HepG2 (cell line): ENCODE measurements around the gene KISS1R. TPM values are rescaled to one million over a fixed set of nuclear protein-coding genes. Genes with fewer than 3 reads are reported as not detected.

Source experiments
- ARNT ChIP-seq: fragments of 450-650 bp; IDR thresholded peaks from 2 replicates; pipeline ENCODE4 v1.6.1; 2017
- CHCHD3 ChIP-seq: sonication (generic); formaldehyde crosslinking; IDR thresholded peaks from 2 replicates; pipeline ENCODE4 v1.8.0; 2022; ENCODE audit warnings: mild to moderate bottlenecking, missing genetic modification reagents, moderate library complexity
- ESRRA ChIP-seq: sonication (generic); formaldehyde crosslinking; IDR thresholded peaks from 2 replicates; pipeline ENCODE4 v1.5.1; 2020; ENCODE audit warnings: mild to moderate bottlenecking, low read depth, missing genetic modification reagents
- GFI1 ChIP-seq: sonication (generic); formaldehyde crosslinking; IDR thresholded peaks from 2 replicates; pipeline ENCODE4 v1.5.0; 2020; ENCODE audit warnings: missing genetic modification reagents, mild to moderate bottlenecking, borderline replicate concordance
- HOXA3 ChIP-seq: sonication (generic); formaldehyde crosslinking; IDR thresholded peaks from 2 replicates; pipeline ENCODE4 v1.5.0; 2020; ENCODE audit warnings: missing genetic modification reagents
- KDM4B ChIP-seq: sonication (generic); formaldehyde crosslinking; IDR thresholded peaks from 2 replicates; pipeline ENCODE4 v1.4.0; 2020; ENCODE audit warnings: missing genetic modification reagents
- NONO ChIP-seq, 2 experiments: fragments of 450-650 bp in 1 of 2; sonication (generic) in 1 of 2; formaldehyde crosslinking in 1 of 2; IDR thresholded peaks in 1 of 2; conservative IDR thresholded peaks in 1 of 2; 2 replicates each; pipeline versions ENCODE4 v1.6.1 to v1.8.0; 2017 to 2022; ENCODE audit warnings: mild to moderate bottlenecking in 1 of 2, missing genetic modification reagents in 1 of 2, moderate library complexity in 1 of 2
- RAD21 ChIP-seq: fragments of 450-650 bp; formaldehyde crosslinking; IDR thresholded peaks from 2 replicates; pipeline ENCODE4 v1.5.0; 2020; ENCODE audit warnings: mild to moderate bottlenecking
- REL ChIP-seq: sonication (generic); formaldehyde crosslinking; conservative IDR thresholded peaks from 2 replicates; pipeline ENCODE4 v1.8.0; 2022; ENCODE audit warnings: mild to moderate bottlenecking, missing genetic modification reagents, moderate library complexity
- SKI ChIP-seq: fragments of 450-650 bp; IDR thresholded peaks from one replicate; pipeline ENCODE4 v1.6.1; 2018; ENCODE audit warnings: mild to moderate bottlenecking; ENCODE audit not compliant: partially characterized antibody
- TAF1 ChIP-seq: sonication (generic); formaldehyde crosslinking; IDR thresholded peaks from 2 replicates; pipeline ENCODE4 v1.4.0; 2020; ENCODE audit warnings: missing genetic modification reagents
- TEAD3 ChIP-seq: optimal IDR thresholded peaks from 2 replicates; pipeline ENCODE3; 2016; ENCODE audit warnings: borderline replicate concordance
- TGIF2 ChIP-seq: IDR thresholded peaks from 2 replicates; pipeline ENCODE4 v1.6.1; 2016; ENCODE audit warnings: control low read depth, missing compliant biosample characterization
- U2AF1 ChIP-seq: fragments of 200-400 bp; formaldehyde crosslinking; optimal IDR thresholded peaks from 2 replicates; pipeline ENCODE3; 2017; ENCODE audit warnings: mild to moderate bottlenecking, low read depth, low read length
- ZNF549 ChIP-seq: sonication (generic); formaldehyde crosslinking; IDR thresholded peaks from 2 replicates; pipeline ENCODE4 v1.5.0; 2020; ENCODE audit warnings: missing genetic modification reagents
- ZNF660 ChIP-seq: sonication (generic); formaldehyde crosslinking; IDR thresholded peaks from 2 replicates; pipeline ENCODE4 v1.5.1; 2020; ENCODE audit warnings: mild to moderate bottlenecking, low read depth, missing genetic modification reagents, borderline replicate concordance
- ZNF777 ChIP-seq: sonication (generic); formaldehyde crosslinking; IDR thresholded peaks from 2 replicates; pipeline ENCODE4 v1.4.0; 2020; ENCODE audit warnings: missing genetic modification reagents
- ZSCAN29 ChIP-seq: sonication (generic); formaldehyde crosslinking; conservative IDR thresholded peaks from 2 replicates; pipeline ENCODE4 v1.4.0; 2020; ENCODE audit warnings: mild to moderate bottlenecking, missing genetic modification reagents
- polyA plus RNA-seq, 8 experiments: library from polyadenylated mRNA; depleted of rRNA in 3 of 8; stranded (reverse) in 7 of 8; unstranded in 1 of 8; fragments of >200 nt; fragmentation: Illumina TruSeq in 4 of 8; extraction: Trizol in 4 of 8; gene quantifications; 2 replicates each; pipeline versions ENCODE4 v1.2.1 to v1.2.3, GENCODE V29; 2011 to 2016; ENCODE audit warnings: low read depth in 4 of 8, missing spikeins in 1 of 8, mixed read lengths in 1 of 8; ENCODE audit not compliant: insufficient read depth in 1 of 8
- total RNA-seq, 5 experiments: library from RNA; depleted of rRNA; stranded (reverse); fragments of >200 nt; fragmentation: Illumina TruSeq; extraction: Trizol; gene quantifications; 2 replicates each; pipeline ENCODE4 v1.2.3, GENCODE V29; 2016; ENCODE audit warnings: low read depth in 1 of 5
- TF ChIP-seq, protein P1 (sequence below): sonication (generic); formaldehyde crosslinking; IDR thresholded peaks from 2 replicates; pipeline ENCODE4 v1.4.0; 2020; ENCODE audit warnings: missing genetic modification reagents
- TF ChIP-seq, protein P2 (sequence below): sonication (generic); IDR thresholded peaks from 2 replicates; pipeline ENCODE4 v1.6.1; 2016; ENCODE audit warnings: low read depth, borderline replicate concordance
- TF ChIP-seq, protein P3 (sequence below): IDR thresholded peaks from 2 replicates; pipeline ENCODE4 v1.6.1; 2016; ENCODE audit warnings: low read depth, borderline replicate concordance
- TF ChIP-seq, protein P4 (sequence below): IDR thresholded peaks from 2 replicates; pipeline ENCODE4 v1.6.1; 2018; ENCODE audit warnings: missing genetic modification reagents
- TF ChIP-seq, protein P5 (sequence below): sonication (generic); formaldehyde crosslinking; IDR thresholded peaks from 2 replicates; pipeline ENCODE4 v1.8.1; 2023; ENCODE audit warnings: mild to moderate bottlenecking, missing genetic modification reagents, borderline replicate concordance
- TF ChIP-seq, protein P6 (sequence below): sonication (generic); formaldehyde crosslinking; IDR thresholded peaks from 2 replicates; pipeline ENCODE4 v1.4.0; 2020; ENCODE audit warnings: missing genetic modification reagents; ENCODE audit errors: not compliant biosample characterization

Gene KISS1R
- total and polyA plus RNA-seq, 2 of the 13 experiments (the other 11 are each of a cell fraction or from before 2014, with no cell fraction given) = 1.1 to 10.2 TPM

DNA sequence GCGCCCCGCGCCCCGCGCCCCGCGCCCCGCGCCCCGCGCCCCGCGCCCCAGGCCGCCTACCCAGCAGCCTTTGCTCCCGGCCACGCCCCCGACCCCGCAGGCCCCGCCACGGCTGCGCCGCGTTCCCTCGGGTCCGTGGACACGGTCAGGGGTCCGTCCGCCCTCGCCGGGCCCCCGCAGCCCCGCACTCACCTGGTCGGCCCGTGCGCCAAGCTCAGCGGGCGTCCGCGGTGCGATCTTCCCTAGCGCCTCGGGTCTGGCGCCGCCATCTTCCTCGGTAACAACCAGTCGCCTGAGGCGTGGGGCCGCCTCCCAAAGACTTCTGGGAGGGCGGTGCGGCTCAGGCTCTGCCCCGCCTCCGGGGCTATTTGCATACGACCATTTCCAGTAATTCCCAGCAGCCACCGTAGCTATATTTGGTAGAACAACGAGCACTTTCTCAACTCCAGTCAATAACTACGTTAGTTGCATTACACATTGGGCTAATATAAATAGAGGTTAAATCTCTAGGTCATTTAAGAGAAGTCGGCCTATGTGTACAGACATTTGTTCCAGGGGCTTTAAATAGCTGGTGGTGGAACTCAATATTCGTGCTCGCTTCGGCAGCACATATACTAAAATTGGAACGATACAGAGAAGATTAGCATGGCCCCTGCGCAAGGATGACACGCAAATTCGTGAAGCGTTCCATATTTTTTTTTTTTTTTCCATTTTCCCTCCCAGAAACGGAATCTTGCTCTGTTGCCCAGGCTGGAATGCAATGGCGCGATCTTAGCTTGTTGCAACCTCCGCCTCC lies 24.0 kb upstream of the KISS1R start, which contains the start of the genes MED16 and RNU6-9 (continued):
- TF ChIP-seq TAF1 (peak; percentile 57; the same call in 1 of the 2 replicates), SKI (no peak), KDM4B (CRISPR knock-in tag) (no peak), HOXA3 (CRISPR knock-in tag) (peak; percentile 73), U2AF1 (no peak), ESRRA (CRISPR knock-in tag) (no peak), TGIF2 (CRISPR knock-in tag) (peak; percentile 50; the same call in 1 of the 2 replicates), RAD21 (CRISPR knock-in tag) (peak; percentile 59), ARNT (no peak), ZNF777 (no peak), TEAD3 (CRISPR knock-in tag) (no peak), ZSCAN29 (CRISPR knock-in tag) (no peak), CHCHD3 (CRISPR knock-in tag) (no peak), REL (CRISPR knock-in tag) (peak; percentile 71; the same call in 1 of the 2 replicates), NONO (IDR thresholded peaks at IDR 0.05) (no peak), NONO (CRISPR knock-in tag; conservative IDR thresholded peaks at IDR 0.05) (peak; percentile 73), ZNF660 (no peak), GFI1 (CRISPR knock-in tag) (no peak; the same call in 1 of the 2 replicates), ZNF549 (CRISPR knock-in tag) (no peak)
- TF ChIP-seq, protein P1, sequence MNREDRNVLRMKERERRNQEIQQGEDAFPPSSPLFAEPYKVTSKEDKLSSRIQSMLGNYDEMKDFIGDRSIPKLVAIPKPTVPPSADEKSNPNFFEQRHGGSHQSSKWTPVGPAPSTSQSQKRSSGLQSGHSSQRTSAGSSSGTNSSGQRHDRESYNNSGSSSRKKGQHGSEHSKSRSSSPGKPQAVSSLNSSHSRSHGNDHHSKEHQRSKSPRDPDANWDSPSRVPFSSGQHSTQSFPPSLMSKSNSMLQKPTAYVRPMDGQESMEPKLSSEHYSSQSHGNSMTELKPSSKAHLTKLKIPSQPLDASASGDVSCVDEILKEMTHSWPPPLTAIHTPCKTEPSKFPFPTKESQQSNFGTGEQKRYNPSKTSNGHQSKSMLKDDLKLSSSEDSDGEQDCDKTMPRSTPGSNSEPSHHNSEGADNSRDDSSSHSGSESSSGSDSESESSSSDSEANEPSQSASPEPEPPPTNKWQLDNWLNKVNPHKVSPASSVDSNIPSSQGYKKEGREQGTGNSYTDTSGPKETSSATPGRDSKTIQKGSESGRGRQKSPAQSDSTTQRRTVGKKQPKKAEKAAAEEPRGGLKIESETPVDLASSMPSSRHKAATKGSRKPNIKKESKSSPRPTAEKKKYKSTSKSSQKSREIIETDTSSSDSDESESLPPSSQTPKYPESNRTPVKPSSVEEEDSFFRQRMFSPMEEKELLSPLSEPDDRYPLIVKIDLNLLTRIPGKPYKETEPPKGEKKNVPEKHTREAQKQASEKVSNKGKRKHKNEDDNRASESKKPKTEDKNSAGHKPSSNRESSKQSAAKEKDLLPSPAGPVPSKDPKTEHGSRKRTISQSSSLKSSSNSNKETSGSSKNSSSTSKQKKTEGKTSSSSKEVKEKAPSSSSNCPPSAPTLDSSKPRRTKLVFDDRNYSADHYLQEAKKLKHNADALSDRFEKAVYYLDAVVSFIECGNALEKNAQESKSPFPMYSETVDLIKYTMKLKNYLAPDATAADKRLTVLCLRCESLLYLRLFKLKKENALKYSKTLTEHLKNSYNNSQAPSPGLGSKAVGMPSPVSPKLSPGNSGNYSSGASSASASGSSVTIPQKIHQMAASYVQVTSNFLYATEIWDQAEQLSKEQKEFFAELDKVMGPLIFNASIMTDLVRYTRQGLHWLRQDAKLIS (CRISPR knock-in tag) = no peak
- TF ChIP-seq, protein P2, sequence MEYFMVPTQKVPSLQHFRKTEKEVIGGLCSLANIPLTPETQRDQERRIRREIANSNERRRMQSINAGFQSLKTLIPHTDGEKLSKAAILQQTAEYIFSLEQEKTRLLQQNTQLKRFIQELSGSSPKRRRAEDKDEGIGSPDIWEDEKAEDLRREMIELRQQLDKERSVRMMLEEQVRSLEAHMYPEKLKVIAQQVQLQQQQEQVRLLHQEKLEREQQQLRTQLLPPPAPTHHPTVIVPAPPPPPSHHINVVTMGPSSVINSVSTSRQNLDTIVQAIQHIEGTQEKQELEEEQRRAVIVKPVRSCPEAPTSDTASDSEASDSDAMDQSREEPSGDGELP = no peak
- TF ChIP-seq, protein P3, sequence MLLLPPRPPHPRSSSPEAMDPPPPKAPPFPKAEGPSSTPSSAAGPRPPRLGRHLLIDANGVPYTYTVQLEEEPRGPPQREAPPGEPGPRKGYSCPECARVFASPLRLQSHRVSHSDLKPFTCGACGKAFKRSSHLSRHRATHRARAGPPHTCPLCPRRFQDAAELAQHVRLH (CRISPR knock-in tag) = no peak
- TF ChIP-seq, protein P4, sequence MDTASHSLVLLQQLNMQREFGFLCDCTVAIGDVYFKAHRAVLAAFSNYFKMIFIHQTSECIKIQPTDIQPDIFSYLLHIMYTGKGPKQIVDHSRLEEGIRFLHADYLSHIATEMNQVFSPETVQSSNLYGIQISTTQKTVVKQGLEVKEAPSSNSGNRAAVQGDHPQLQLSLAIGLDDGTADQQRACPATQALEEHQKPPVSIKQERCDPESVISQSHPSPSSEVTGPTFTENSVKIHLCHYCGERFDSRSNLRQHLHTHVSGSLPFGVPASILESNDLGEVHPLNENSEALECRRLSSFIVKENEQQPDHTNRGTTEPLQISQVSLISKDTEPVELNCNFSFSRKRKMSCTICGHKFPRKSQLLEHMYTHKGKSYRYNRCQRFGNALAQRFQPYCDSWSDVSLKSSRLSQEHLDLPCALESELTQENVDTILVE = peak; percentile 78; the same call in 1 of the 2 replicates
- TF ChIP-seq, protein P5, sequence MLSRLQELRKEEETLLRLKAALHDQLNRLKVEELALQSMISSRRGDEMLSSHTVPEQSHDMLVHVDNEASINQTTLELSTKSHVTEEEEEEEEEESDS = peak; percentile 100
- TF ChIP-seq, protein P6, sequence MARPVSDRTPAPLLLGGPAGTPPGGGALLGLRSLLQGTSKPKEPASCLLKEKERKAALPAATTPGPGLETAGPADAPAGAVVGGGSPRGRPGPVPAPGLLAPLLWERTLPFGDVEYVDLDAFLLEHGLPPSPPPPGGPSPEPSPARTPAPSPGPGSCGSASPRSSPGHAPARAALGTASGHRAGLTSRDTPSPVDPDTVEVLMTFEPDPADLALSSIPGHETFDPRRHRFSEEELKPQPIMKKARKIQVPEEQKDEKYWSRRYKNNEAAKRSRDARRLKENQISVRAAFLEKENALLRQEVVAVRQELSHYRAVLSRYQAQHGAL (CRISPR knock-in tag) = no peak
